Measurements from ENCODE around the gene RSU1.

- TF ChIP-seq, protein P1, sequence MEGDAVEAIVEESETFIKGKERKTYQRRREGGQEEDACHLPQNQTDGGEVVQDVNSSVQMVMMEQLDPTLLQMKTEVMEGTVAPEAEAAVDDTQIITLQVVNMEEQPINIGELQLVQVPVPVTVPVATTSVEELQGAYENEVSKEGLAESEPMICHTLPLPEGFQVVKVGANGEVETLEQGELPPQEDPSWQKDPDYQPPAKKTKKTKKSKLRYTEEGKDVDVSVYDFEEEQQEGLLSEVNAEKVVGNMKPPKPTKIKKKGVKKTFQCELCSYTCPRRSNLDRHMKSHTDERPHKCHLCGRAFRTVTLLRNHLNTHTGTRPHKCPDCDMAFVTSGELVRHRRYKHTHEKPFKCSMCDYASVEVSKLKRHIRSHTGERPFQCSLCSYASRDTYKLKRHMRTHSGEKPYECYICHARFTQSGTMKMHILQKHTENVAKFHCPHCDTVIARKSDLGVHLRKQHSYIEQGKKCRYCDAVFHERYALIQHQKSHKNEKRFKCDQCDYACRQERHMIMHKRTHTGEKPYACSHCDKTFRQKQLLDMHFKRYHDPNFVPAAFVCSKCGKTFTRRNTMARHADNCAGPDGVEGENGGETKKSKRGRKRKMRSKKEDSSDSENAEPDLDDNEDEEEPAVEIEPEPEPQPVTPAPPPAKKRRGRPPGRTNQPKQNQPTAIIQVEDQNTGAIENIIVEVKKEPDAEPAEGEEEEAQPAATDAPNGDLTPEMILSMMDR (IDR thresholded peaks at IDR 0.05): no peak
- TF ChIP-seq NFE2L2 (conservative IDR thresholded peaks at IDR 0.05; ENCODE audit: low read length): no peak
Observed at GRCh38 chr10:16689227-16689626, 128.0 kb downstream of the RSU1 start.

Data from A549 (cell line).